ENCODE measurements around the gene ITGA5.

ITGA5 gene

GRCh38 chr12:54405106-54405505 is 14.0 kb downstream of the ITGA5 start:
- TF ChIP-seq TAF1 (IDR thresholded peaks at IDR 0.05; ENCODE audit: borderline replicate concordance, insufficient read depth, low read length): no peak
- TF ChIP-seq FOXP2 (optimal IDR thresholded peaks at IDR 0.05; ENCODE audit: borderline replicate concordance, extremely low read depth, extremely low read length, insufficient read depth): no peak
- no peak for TF ChIP-seq REST (IDR thresholded peaks at IDR 0.05; ENCODE audit: insufficient read depth in 1 of 2, low read depth in 2 of 2, low read length in 2 of 2)
- TF ChIP-seq POLR2AphosphoS5 (IDR thresholded peaks at IDR 0.05; ENCODE audit: low read depth, low read length): no peak
- no peak for TF ChIP-seq SIN3A (IDR thresholded peaks at IDR 0.05; ENCODE audit: borderline replicate concordance, insufficient read depth, low read length)

DNA sequence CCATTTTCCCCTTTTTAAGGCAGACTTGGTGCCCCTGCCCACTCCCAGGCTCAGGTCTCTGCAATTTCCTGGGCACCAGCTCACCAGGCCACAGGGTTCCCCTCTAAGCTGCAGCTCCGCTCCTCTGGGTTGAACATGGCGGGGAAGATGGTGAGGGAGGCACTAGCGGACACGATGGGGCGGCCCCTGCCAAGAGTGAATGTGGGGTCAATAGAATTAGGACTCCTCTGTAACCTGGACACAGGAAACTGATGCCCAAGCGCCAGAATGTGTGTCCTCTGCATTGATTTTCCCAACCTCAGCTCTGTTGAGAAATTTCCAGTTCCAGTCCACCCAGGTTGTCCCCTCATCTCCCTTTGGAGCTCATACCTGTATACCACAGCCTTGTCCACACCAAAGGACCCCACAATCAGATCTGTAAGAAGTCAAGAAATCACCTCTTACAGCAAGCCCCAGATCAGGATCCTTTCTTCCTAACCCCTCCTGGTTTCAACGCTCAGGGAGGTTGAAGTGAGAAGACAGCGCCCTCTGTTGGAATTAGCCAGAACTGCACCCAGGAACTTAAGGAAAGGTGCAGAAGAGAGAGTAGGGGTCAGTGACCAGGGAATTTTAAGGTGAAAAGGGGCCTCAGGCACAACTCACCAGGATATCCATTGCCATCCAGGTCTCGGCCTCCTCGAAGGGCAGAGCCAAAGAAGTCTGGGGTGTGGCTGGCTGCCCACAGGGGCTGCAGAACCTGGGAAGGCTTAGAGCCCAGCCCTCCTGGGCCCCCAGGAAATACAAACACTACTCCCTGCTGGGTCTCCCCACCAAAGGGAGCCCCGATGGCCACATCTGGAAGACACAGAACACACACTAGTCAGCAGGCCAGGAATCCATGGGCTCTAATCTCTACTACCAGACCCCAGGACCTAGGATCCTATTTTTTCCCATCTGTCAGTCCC is 14.7 kb downstream of the ITGA5 start:
- TF ChIP-seq FOXP2 (optimal IDR thresholded peaks at IDR 0.05; ENCODE audit: borderline replicate concordance, extremely low read depth, extremely low read length, insufficient read depth): no peak

GRCh38 chr12:54401119-54401518 is 17.9 kb downstream of the ITGA5 start:
- TF ChIP-seq FOXP2 (optimal IDR thresholded peaks at IDR 0.05; ENCODE audit: borderline replicate concordance, extremely low read depth, extremely low read length, insufficient read depth): no peak
- no peak for TF ChIP-seq REST (IDR thresholded peaks at IDR 0.05; ENCODE audit: insufficient read depth in 1 of 2, low read depth in 2 of 2, low read length in 2 of 2)
- no peak for TF ChIP-seq TAF1 (IDR thresholded peaks at IDR 0.05; ENCODE audit: borderline replicate concordance, insufficient read depth, low read length)
- TF ChIP-seq SIN3A (IDR thresholded peaks at IDR 0.05; ENCODE audit: borderline replicate concordance, insufficient read depth, low read length): no peak
- no peak for TF ChIP-seq POLR2AphosphoS5 (IDR thresholded peaks at IDR 0.05; ENCODE audit: low read depth, low read length)

- no peak for TF ChIP-seq FOXP2 (optimal IDR thresholded peaks at IDR 0.05; ENCODE audit: borderline replicate concordance, extremely low read depth, extremely low read length, insufficient read depth)
- no peak for TF ChIP-seq TAF1 (IDR thresholded peaks at IDR 0.05; ENCODE audit: borderline replicate concordance, insufficient read depth, low read length)
- no peak for TF ChIP-seq SIN3A (IDR thresholded peaks at IDR 0.05; ENCODE audit: borderline replicate concordance, insufficient read depth, low read length)
- TF ChIP-seq POLR2AphosphoS5 (IDR thresholded peaks at IDR 0.05; ENCODE audit: low read depth, low read length): no peak
These were observed 19.9 kb downstream of the ITGA5 start for GRCh38 chr12:54398995-54399793.

GRCh38 chr12:54398218-54398617 is 20.8 kb downstream of the ITGA5 start:
- TF ChIP-seq TAF1 (IDR thresholded peaks at IDR 0.05; ENCODE audit: borderline replicate concordance, insufficient read depth, low read length) (no peak), POLR2AphosphoS5 (IDR thresholded peaks at IDR 0.05; ENCODE audit: low read depth, low read length) (no peak), SIN3A (IDR thresholded peaks at IDR 0.05; ENCODE audit: borderline replicate concordance, insufficient read depth, low read length) (no peak), REST (IDR thresholded peaks at IDR 0.05; ENCODE audit: insufficient read depth in 1 of 2, low read depth in 2 of 2, low read length in 2 of 2) (no peak), FOXP2 (optimal IDR thresholded peaks at IDR 0.05; ENCODE audit: borderline replicate concordance, extremely low read depth, extremely low read length, insufficient read depth) (no peak)

All from PFSK-1 (cell line).